Colonic mucosa (tissue), 4 donors: ENCODE measurements around the gene C15orf62. TPM values are rescaled to one million over a fixed set of nuclear protein-coding genes. Genes with fewer than 3 reads are reported as not detected.

ENCODE experiments used
- DNase-seq: peaks from one replicate; pipeline ENCODE4 v3.0.0-alpha.2; 2020
- H3K27ac ChIP-seq: fragments of 200-600 bp; one replicate; pipeline ENCODE4 v1.8.0; 2021
- H3K27me3 ChIP-seq: fragments of 200-600 bp; one replicate; pipeline ENCODE4 v1.8.0; 2021
- H3K36me3 ChIP-seq: fragments of 200-600 bp; one replicate; pipeline ENCODE4 v1.8.0; 2021
- H3K4me1 ChIP-seq: fragments of 200-600 bp; one replicate; pipeline ENCODE4 v1.8.0; 2021; ENCODE audit warnings: mild to moderate bottlenecking
- H3K4me3 ChIP-seq: fragments of 200-600 bp; one replicate; pipeline ENCODE4 v1.8.0; 2021
- H3K9ac ChIP-seq, 2 donors: one replicate each; pipeline ENCODE4 v1.7.0; 2013; ENCODE audit warnings: control low read depth in 2 of 2, low read depth in 2 of 2, low read length in 2 of 2
- H3K9me3 ChIP-seq: fragments of 200-600 bp; one replicate; pipeline ENCODE4 v1.8.0; 2021
- CTCF ChIP-seq: fragments of 200-600 bp; IDR thresholded peaks from one replicate; pipeline ENCODE4 v1.8.0; 2022; ENCODE audit warnings: antibody characterized with exemption, mild to moderate bottlenecking
- intact Hi-C: fragments of 100-400 bp; cut with DNase I; formaldehyde crosslinking; loops from one replicate; pipeline ENCODE4 v1.14.1; 2022
- total RNA-seq, 2 donors: library from RNA; stranded (reverse); fragmentation: NEBNext Ultra II Directional in 1 of 2; extraction: Animal tissue kit (Norgen Biotek cat#: 25700) in 1 of 2; gene quantifications; one replicate each; pipeline ENCODE4 v1.2.1, GENCODE V29; 2021
- donor health status: healthy.
- donor health status: DM: no; HTN: no; CAD: no.
- donor health status: DM: no; HTN: no; CAD: no.

C15orf62 gene
- total RNA-seq, 2 donors from 2014 or later = 0.74 to 0.80 TPM

- TF ChIP-seq CTCF = no peak
- Histone ChIP-seq H3K4me3 (peak overlapping the region; percentile 97), H3K9me3 (no peaks in the 10 kb centered on the region), H3K27me3 (no peaks in the 10 kb centered on the region), H3K9ac (peak overlapping the region; percentile 54 to 98), H3K36me3 (no peaks in the 10 kb centered on the region), H3K27ac (peak overlapping the region; percentile 96), H3K4me1 (peaks cover 7% of the 10 kb centered on the region)
- intact Hi-C loops = no loop called here
- DNase-seq = no peak
Measured at GRCh38 chr15:40807888-40808461, 38.2 kb downstream of the C15orf62 start.

GRCh38 chr15:40808861-40809450 is 39.2 kb downstream of the C15orf62 start:
- no peaks in the 10 kb centered on the region for H3K27me3 ChIP-seq
- H3K9ac ChIP-seq = no peak overlapping the region
- no peaks in the 10 kb centered on the region for H3K9me3 ChIP-seq
- no peak overlapping the region for H3K4me3 ChIP-seq
- intact Hi-C loops = no loop called here
- no peak overlapping the region for H3K27ac ChIP-seq
- no peaks in the 10 kb centered on the region for H3K36me3 ChIP-seq
- DNase-seq = no peak
- H3K4me1 ChIP-seq = peaks cover 7% of the 10 kb centered on the region
- TF ChIP-seq CTCF = no peak

DNA sequence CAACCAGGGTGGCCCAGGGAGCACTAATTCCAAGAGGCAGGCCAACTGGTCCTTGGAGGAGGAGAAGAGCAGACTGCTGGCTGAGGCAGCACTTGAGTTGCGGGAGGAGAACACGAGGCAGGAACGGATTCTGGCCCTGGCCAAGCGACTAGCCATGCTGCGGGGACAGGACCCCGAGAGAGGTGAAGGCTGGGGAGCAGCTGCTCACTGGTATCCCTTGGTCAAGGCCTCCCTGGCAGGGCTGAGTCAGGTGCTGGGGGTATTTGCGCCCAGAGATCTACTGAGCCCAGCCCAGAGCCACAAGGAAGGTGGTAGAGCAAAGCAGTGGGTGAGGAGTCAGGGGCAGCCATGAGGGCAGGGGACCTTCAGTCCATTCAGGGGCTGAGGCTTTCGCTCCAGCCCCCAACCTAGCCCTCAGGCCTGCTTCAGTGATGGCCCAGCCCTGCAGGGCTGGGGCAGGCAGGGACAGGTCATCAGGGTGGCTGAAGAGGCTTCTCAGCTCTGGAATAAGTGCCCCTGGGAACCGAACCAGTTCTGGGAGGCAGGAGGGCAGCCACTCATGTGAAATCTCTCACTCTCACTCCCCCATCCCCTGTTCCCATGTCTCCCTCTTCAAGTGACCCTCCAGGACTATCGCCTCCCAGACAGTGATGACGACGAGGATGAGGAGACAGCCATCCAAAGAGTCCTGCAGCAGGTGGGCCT is 43.1 kb downstream of the C15orf62 start:
- DNase-seq = no peak
- no peak for TF ChIP-seq CTCF
- no peaks in the 10 kb centered on the region for H3K36me3 ChIP-seq

GRCh38 chr15:40815042-40815698 is 45.4 kb downstream of the C15orf62 start:
- no peak for TF ChIP-seq CTCF
- no peak for DNase-seq
- Histone ChIP-seq H3K4me1 (no peaks in the 10 kb centered on the region), H3K36me3 (no peaks in the 10 kb centered on the region), H3K4me3 (no peak overlapping the region), H3K9me3 (no peaks in the 10 kb centered on the region), H3K27me3 (no peaks in the 10 kb centered on the region), H3K27ac (no peak overlapping the region), H3K9ac (no peak overlapping the region)
- intact Hi-C loops = no loop called here

More for the DNA sequence above, 43.1 kb downstream of the C15orf62 start:
- no peaks in the 10 kb centered on the region for H3K9me3 ChIP-seq
- no peaks in the 10 kb centered on the region for H3K4me1 ChIP-seq
- no peak overlapping the region for H3K4me3 ChIP-seq
- no peak overlapping the region for H3K27ac ChIP-seq
- no peak overlapping the region for H3K9ac ChIP-seq
- intact Hi-C loops = no loop called here
- H3K27me3 ChIP-seq = no peaks in the 10 kb centered on the region

- H3K4me3 ChIP-seq = no peak overlapping the region
- H3K36me3 ChIP-seq = no peaks in the 10 kb centered on the region
- intact Hi-C loops = no loop called here
- H3K9ac ChIP-seq = no peak overlapping the region
- DNase-seq = no peak
- no peak for TF ChIP-seq CTCF
- H3K9me3 ChIP-seq = no peaks in the 10 kb centered on the region
- H3K4me1 ChIP-seq = no peaks in the 10 kb centered on the region
- H3K27me3 ChIP-seq = no peaks in the 10 kb centered on the region
- H3K27ac ChIP-seq = no peak overlapping the region
Measured at GRCh38 chr15:40819048-40819447, 49.3 kb downstream of the C15orf62 start.
